Thyroid gland (tissue), 4 donors: Measurements from ENCODE around the gene RNPEP.

Experiments
- POLR2A ChIP-seq, 2 donors: fragments of 450-650 bp; IDR thresholded peaks; one replicate each; pipeline ENCODE4 v1.6.1; 2017; ENCODE audit warnings: antibody characterized with exemption in 2 of 2, mild to moderate bottlenecking in 2 of 2, moderate library complexity in 1 of 2
- TF ChIP-seq, protein P1 (sequence below), 6 experiments: fragments of 200-600 bp in 3 of 6; fragments of 450-650 bp in 3 of 6; sonication (generic) in 3 of 6; IDR thresholded peaks; one replicate each; pipeline ENCODE4 v1.5.1; 2016 to 2019; ENCODE audit warnings: antibody characterized with exemption in 6 of 6, mild to moderate bottlenecking in 2 of 6, inconsistent platforms in 1 of 6, moderate library complexity in 1 of 6

- TF ChIP-seq POLR2A (IDR thresholded peaks at IDR 0.05), result no peak
- TF ChIP-seq, protein P1, sequence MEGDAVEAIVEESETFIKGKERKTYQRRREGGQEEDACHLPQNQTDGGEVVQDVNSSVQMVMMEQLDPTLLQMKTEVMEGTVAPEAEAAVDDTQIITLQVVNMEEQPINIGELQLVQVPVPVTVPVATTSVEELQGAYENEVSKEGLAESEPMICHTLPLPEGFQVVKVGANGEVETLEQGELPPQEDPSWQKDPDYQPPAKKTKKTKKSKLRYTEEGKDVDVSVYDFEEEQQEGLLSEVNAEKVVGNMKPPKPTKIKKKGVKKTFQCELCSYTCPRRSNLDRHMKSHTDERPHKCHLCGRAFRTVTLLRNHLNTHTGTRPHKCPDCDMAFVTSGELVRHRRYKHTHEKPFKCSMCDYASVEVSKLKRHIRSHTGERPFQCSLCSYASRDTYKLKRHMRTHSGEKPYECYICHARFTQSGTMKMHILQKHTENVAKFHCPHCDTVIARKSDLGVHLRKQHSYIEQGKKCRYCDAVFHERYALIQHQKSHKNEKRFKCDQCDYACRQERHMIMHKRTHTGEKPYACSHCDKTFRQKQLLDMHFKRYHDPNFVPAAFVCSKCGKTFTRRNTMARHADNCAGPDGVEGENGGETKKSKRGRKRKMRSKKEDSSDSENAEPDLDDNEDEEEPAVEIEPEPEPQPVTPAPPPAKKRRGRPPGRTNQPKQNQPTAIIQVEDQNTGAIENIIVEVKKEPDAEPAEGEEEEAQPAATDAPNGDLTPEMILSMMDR (IDR thresholded peaks at IDR 0.05), result no peak
Measured at GRCh38 chr1:201945863-201946223, 36.6 kb upstream of the RNPEP start.
